ENCODE measurements around the gene NCBP3. TPM values are rescaled to one million over a fixed set of nuclear protein-coding genes. Genes with fewer than 3 reads are reported as not detected.
"Not testable (repeated sequence)": the region's sequence is repeated elsewhere in the genome, so short reads cannot be mapped to it uniquely, and the experiment has no call there.

NCBP3 gene
- total RNA-seq, 1 experiment from 2014 or later: 8.5 TPM

DNA sequence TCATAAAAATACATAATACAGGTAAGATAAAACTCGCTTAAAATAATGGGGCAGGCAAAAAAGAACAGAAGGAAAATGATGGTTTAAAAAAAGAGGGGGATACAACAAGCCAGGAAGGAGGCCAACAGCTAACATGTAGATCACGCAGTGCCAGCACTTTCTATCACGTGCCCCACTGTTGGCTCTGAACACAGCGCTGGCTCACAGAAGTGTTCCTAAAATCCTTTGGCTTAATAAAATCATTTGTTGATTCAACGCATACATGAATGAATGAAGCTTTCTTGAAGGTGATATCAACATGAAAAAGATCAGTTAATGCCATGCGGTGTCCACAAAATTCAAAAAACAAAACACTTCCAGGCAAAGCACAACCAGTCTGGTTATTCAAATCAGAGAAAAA is 53.6 kb downstream of the NCBP3 start:
- DNase-seq (ENCODE audit: low spot score): no peak

DNA sequence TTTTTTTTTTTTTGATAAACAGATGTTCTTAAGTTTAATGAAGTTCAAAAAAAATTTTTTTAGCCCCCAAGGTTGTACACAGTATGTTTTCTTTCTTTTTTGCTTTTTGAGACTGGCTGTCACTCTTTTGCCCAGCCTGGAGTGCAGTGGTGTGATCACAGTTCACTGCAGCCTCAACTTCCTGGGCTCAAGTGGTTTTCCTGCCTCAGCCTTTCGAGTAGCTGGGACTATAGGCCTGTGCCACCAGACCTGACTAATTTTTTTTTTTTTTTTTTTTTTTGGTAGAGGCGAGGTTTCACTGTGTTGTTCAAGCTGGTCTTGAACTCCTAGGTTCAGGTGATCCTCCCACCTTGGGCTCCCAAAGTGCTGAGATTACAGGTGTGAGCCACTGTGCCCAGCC is 57.8 kb downstream of the NCBP3 start:
- no peak for DNase-seq (ENCODE audit: low spot score)

DNA sequence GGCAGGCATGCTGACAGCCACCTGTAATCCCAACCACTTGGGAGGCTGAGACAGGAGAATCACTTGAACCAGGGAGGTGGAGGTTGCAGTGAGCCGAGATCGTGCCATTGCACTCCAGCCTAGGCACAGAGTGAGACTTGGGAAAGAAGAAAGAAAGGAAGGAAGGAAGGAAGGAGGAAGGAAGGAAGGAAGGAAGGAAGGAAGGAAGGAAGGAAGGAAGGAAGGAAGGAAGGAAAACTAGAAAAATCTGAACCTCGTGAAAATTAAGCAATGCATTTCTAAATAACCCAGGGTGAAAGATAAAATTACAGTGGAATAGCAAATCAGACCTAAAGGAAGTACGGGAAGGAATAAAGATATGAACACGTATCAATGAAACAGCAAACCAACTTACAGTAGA is 60.7 kb downstream of the NCBP3 start:
- DNase-seq (ENCODE audit: low spot score): not testable (repeated sequence)

DNA sequence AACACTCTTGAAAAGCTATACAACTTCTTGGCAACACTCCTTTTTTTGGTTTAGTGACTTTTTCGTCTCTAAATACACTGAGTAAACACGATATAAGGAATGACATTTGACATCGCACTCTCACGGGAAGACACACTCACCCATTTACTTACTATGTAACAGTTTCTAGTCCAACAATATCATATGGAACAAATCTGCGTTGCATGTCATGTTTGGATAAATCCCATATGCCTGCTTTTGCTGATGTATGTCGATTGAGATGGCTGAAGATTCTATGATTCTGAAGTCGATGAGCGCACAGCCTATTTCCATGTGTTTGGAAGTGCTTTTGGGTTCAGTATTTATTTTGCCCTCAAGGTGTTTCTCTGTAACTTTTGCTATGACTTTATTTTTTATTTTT is 63.3 kb downstream of the NCBP3 start:
- DNase-seq (ENCODE audit: low spot score): no peak

DNA sequence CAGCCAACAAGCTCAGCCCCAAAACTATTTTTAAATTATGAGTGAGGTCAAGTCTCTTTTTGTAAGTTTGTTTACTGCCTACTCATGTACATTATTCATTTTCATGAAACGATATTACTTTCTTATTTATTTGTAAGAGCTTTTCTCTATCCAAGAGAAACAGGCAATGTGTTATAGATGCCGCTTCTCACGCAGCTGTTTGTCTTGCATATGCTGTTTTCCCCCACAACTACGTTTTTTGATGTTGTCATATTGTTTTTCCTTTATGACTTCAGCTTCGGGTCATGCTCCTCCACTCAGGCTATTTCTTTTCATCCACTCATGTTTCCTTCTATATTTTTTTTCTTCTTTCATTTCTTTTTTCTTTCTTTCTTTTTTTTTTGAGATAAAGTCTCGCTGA is 65.1 kb downstream of the NCBP3 start:
- no peak for DNase-seq (ENCODE audit: low spot score)

DNA sequence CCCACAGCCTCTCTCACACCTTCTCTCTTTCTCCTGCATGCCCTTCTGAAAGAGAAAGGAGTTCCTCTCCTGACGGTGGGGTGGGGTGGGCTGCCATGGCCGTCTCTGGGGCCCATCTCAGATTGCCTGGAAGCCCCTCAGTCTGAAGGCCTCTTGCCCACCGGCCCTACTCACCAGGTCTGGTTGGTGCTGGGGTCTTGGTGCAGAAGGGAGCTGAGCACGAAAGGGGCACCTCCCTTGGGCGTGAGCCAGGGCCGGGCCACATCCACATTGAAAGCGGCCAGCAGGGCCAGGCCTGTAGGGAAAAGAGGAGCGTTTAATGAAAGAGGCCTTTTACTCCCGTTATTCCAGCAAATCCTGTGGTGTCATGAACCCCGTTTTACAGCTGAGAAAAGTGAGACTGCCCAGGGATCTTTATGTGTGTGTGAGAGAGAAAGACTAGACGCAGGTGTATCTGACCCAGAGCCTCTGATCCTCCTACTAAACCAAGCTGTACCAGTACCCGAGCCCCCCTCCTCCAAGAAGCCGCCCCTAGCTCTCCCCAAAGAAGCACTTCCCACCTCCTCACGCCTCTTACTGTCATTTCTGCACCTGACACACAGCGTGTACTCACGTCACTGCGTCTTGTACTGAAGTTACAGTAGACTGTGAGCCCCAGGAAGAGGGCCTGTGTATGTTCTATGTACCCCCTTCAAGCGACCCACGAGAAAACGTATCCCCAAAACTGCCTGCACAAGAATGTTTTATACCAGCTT is 68.5 kb downstream of the NCBP3 start:
- DNase-seq (ENCODE audit: low spot score): no peak

DNA sequence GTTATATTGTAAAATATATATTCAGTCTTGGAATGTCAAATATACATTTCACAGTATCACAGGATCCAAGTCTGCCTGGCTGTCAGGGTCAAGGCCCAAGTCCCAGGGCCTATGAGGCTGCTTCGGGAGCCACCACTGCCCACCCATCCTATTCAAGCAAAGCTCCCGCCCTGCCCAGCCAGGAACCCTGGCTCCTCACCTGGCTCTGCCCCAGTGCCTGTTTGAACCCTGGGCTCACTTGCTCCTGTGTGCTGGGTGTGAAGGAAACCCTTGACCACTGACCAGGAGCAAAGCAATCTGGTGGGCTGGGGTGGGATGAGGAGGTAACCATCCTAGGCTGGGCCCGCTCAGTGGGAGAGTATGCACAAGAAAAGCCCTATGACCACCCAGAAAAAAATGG is 72.1 kb downstream of the NCBP3 start:
- no peak for DNase-seq (ENCODE audit: low spot score)

DNA sequence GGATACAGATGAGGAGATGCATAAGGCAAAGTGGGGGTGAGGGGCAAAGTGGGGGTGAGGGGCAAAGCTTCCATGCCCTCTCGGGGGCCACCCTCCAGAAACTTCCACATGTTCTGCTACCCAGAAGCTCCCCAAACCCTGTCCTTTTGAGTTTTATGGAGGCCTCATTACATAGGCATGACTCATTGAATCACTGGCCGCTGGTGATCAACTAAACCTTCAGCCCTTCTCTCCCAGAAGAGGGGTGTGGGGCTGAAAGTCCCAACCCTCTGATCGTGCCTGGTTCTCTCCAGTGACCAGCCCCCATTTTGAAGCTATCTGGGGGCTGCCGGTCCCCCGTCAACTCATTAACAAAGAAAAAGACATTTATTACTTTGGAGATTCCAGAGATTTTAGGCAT is 72.5 kb downstream of the NCBP3 start:
- no peak for DNase-seq (ENCODE audit: low spot score)

DNA sequence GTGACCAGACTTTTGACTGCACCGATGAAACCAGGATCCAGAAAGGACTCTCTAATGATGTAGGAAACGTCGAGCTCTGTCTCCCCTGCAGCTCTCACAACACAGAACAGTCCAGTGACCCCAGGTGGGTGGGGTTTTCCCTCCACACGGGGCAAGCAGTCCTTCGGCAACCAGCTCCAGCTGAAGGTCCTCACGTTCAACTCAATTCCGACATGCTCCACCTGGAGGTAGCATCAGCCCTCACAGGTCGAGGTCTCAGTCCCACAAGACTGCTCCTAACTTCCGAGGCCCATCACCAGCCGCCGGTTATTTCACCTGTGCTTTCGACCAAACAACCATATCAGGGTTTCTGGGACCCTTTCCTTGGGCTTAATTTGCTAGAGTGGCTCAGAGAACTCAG is 73.3 kb downstream of the NCBP3 start:
- DNase-seq (ENCODE audit: low spot score): no peak

DNA sequence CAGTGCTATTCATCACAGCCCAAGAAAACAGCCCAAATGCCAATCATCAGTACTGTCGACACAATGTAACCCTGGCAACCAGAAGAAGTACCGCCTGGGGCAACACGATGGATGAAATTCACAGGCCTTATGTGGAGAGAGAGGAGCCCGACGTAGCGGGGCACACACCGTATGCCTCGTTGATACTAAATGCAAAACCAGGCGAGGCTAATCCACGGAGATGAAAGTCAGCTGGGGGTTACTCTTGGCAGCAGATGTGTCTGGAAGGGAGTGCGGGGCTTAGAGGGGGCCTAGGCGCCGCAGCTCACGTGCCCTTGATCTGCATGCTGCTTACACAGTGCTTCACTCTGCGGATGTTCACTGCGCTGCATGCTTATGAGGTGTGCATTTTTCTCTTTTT is 74.9 kb downstream of the NCBP3 start:
- no peak for DNase-seq (ENCODE audit: low spot score)

DNA sequence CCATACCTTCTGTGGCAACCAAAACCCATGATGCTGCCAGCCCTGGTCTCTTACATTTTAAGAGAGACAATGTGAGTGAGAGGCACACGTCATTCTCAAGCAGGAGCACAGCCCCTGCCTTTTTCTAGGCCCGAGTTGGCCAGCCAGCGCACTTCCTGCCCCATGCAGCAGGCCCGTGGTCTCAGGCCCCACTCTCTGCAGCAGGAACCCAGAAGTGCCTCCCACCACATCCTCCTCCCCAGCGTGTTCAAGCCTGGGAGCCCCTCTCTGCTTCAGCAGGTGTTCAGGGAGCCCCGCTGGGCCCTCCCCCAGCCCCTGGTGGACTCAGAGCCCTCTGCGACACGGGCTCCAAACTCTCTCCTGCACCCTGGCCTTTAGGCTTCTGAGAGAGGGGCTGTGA is 75.6 kb downstream of the NCBP3 start:
- no peak for DNase-seq (ENCODE audit: low spot score)

DNA sequence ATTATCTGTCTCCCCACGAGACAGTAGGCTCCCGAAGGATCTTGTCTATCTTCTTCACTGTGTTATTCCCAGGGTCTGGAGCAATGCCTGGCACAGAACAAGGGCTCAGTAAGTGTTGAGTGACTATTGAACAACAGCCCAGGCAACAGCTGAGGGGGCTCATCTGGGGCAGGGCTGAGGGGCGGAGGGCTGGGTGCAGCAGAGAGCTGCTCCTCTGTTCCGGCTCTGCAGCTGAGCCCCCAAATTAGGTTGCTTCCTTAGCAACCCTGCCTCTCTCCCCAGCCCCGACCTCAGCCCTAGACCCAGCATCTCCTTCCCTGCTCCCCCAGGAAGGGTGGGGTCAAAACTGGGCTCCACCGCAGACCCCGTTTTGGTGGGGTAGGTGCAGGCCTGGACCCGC is 77.3 kb downstream of the NCBP3 start:
- no peak for DNase-seq (ENCODE audit: low spot score)

DNA sequence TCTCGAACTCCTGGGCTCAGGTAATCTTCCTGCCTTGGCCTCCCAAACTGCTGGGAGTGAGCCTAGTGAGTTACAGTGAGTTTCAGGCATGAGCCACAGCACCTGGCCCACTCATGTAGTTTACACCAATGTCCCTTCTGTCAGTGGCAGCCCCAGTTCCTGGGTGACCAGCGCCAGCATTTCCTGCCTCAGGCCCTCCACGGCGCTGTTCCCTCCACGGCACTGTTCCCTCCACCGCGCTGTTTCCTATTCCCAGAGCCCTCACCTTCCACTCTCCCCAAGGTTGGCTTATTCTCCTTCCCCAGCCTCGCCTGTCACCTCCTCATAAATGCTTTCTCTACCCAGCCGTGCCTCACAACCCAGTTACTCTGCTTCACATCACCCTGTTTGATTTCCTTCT is 77.7 kb downstream of the NCBP3 start:
- DNase-seq (ENCODE audit: low spot score): no peak

DNA sequence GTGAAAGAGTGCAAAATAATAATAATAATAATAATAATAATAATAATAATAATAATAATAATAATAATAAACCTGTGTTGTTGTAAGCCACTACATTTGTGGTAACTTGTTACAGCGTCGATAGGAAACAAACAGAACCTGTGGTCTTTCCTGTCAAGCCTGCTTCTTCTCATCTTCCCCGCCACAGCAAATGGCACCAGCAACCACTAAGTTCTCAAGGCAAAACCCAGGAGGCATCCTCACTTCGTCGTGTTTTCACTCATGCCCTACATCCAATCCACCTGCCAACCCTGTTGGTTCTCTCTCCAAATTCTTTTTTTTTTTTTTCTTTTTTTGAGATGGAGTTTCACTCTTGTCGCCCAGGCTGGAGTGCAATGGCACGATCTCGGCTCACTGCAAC is 79.3 kb downstream of the NCBP3 start:
- no peak for DNase-seq (ENCODE audit: low spot score)

DNA sequence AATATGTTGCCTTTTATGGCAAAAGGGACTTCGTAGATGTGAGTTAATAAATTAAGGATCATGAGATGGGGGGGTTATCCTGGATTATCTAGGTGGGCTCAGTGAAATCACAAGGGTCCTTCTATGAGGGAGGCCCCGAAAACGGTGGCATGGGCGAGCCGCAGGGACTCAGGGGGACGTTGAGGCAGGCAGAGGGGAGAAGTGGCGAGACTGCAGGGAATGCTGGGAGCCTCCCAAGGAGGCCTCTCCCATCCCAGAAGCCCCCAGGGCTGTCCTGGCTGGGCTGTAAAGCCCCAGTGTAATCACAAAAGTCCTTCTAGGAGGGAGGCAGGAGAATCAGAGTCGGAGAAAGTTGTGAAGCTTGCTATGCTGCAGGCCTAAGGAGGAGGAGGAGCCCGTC is 80.1 kb downstream of the NCBP3 start:
- no peak for DNase-seq (ENCODE audit: low spot score)

DNA sequence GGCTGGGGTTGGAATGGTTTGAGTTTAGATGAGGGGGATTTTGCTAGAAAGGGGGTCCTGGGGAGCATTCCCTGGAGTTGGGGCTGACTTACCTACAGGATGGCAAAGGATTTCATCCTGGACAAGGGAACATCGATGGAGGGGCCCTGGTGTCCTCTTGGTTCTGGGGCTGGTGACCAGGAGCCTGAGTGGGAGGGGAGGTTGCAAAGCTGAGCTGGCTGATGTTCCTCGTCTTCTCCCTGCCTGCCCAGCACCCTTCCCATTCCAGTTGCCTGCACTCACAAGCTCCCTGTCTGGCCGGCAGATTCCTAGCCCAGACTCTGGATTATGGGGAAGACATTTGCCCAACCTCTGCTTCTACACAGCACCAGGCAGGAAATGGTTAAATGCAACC is 82.3 kb downstream of the NCBP3 start:
- no peak for DNase-seq (ENCODE audit: low spot score)

DNA sequence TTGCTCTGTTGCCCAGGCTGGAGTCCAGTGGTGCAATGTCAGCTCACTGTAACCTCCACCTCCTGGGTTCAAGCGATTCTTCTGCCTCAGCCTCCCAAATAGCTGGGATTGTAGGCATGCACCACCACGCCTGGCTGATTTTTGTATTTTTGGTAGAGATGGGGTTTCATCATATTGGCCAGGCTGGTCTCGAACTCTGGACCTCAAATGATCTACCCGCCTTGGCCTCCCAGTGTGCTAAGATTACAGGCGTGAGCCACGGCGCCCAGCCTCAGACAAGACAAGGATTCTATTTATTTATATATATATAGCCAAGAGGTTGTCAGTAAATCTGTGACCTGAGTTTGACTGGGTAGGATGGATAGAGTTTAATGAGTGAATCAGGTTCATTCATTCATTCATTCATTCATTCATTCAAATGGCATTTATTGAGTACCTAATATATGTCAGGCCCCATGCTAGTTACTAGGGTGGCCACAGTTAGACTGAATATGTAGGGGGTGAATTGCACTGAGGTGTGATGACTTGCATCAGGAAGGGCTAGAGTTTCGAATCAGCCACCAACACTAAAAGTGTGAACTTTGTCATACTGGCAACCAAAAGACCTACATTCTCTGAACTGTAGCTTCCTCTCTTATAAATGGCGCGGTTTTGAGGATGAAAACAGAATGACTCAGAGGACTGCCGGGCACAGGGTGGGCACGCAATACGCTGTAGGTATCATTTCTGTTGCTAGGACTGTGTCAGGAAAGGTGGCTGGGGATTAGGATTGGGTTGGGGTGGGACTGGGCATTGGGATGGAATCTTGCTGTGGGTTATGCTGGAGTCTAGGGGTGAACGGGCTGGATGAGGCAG is 82.9 kb downstream of the NCBP3 start:
- no peak for DNase-seq (ENCODE audit: low spot score)

DNA sequence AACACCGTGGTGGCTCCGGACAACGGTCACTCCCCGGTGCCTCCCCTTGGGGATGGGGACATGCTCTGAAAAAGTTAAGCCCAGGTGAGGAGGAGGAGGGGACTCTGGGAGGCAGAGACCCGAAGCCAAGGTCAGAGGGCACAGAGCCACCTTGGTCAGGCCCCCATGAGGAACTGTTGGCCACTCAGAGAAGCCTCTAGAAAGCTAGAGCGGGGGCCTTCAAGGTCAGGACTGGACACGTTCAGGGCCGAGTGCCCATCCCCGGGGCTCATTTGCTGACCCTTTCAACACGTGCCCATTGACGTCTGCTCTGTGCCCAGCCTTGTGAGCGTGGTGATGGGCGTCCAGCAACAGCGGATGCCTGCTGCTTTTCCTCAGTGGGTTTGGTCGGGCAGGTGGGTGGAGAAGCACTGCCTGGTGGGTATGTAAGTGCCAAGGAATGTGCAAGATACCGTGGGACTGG is 84.1 kb downstream of the NCBP3 start:
- DNase-seq (ENCODE audit: low spot score): no peak

DNA sequence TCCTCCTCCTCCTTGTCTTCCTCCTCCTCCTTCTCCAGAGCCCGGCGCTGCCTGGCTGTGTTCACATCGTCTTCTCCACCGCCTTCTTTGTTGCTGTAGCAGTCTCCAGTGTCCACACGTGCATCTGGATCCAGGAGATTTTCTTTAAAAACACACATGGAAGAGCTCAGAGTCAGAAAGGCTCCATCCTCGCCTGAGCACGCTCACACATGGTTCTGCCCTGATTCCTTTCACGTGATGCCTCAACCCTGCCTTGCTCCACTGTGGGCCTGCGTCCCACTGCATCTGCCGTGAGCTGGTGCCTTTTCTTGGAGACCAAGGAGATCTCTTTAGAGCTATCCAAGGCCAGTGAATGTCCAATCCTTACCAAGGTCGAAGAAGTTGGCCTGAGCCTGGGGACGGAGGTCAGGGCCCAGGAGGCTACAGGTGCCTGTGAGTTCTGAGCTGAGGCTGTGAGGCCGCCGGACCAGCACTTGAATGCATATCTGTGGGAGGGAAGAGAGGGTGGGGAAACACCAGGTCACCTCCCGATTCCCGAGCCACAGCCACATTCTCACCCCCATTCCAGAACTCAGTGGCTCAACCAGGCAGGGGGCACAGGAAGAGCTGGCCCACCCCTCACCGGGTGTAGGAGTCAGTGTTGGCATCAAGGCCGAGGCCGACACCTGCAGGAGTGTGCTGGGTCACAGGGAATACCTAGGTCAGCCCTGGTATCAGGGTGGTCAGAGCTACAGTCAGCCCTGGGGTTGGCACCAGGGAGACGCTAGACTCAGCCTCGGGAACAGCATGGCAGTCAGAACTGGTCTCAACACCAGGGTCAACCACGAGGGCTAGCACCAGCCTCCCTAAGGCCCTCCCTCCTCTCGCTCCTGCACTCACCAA is 84.8 kb downstream of the NCBP3 start:
- DNase-seq (ENCODE audit: low spot score): no peak

DNA sequence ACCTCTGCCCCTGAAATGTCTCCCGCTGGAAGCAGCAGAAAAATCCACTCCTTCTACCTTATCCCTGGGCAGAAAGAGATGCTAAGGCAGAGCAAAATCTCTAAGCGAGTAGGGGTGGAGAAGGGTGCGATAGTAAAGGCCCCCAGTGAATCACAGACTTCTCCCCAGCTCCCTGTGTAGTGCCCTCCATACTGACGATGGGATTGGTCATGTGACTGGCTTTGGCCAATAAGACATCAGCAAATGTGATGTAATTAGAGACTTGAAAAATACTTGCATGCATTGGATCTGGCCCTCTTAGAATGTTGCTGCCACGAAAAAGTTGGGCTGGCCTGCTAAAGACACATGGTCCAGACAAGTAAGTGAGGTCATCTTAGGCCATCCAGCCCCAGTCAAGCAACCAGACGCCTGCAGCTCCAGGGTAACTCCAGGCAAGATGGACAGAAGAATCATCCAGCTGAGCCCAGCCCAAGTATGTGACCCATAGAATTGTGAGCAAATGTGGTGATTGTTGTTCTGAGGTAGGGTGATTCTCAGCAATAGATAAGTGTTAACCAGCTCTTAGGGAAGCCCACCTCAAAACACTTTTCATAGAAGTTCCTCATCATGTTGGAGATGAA is 86.3 kb downstream of the NCBP3 start:
- no peak for DNase-seq (ENCODE audit: low spot score)

DNA sequence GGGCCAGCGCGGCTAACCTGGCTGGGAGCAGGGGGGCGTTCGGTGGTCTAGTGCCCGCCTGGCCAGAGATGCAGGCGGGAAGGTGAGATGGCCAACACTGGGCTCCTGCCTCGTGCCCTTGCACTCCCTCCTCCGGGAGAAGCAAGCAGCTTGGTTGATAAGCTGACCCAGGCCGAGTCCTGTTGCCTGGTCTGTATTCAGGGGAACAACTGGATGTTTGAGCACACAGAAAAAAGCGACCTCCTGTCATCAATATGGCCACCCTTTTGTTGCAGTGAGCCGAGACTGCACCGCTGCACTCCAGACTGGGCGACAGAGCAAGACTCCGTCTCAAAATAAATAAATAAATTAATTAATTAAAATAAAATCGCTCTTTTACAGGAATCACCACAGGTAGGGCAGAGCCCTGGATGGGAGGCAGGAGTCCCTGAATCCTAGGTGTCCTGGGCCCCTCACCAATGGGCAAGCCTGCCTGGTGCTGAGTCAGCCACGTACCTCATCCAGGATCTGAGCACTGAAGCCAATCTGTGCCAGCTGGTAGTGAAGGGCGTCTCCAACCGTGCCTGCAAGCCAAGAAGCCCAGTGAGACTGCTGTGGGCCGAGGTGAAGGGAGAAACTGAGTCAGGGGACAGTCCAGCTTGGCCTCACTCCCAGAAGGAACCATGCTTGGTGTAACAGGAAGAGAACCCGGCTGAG is 90.6 kb downstream of the NCBP3 start:
- DNase-seq (ENCODE audit: low spot score): peak; percentile 4

Data from HT-29 (cell line).